LNCaP clone FGC (cell line): Measurements from ENCODE around the gene MEAK7.

Experiments used
- DNase-seq: peaks from one replicate; pipeline ENCODE4 v3.0.0-alpha.2; 2011; ENCODE audit warnings: low read depth
- H3K4me3 ChIP-seq: 2 replicates; pipeline ENCODE4 v1.5.1; 2011; ENCODE audit warnings: mild to moderate bottlenecking, low read depth, low read length, control low read depth
- CTCF ChIP-seq: IDR thresholded peaks from 2 replicates; pipeline ENCODE4 v1.5.1; 2012; ENCODE audit warnings: mild to moderate bottlenecking; ENCODE audit not compliant: control insufficient read depth, insufficient read depth; ENCODE audit errors: extremely low read depth

MEAK7 gene

GRCh38 chr16:84462296-84463210 is 41.9 kb downstream of the MEAK7 start:
- TF ChIP-seq CTCF, result no peak
- no peak overlapping the region for H3K4me3 ChIP-seq
- no peak for DNase-seq

- H3K4me3 ChIP-seq, result no peak overlapping the region
- DNase-seq, result no peak
- no peak for TF ChIP-seq CTCF
Measured at GRCh38 chr16:84461413-84462295, 42.8 kb downstream of the MEAK7 start.

GRCh38 chr16:84461029-84461412 is 43.4 kb downstream of the MEAK7 start:
- no peak for TF ChIP-seq CTCF
- DNase-seq, result no peak
- H3K4me3 ChIP-seq, result no peak overlapping the region

- no peak for TF ChIP-seq CTCF
- no peak for DNase-seq
- H3K4me3 ChIP-seq, result no peak overlapping the region
Measured at GRCh38 chr16:84460406-84461028, 43.9 kb downstream of the MEAK7 start.

- no peak for DNase-seq
- no peak overlapping the region for H3K4me3 ChIP-seq
- no peak for TF ChIP-seq CTCF
Measured at GRCh38 chr16:84459941-84460405, 44.5 kb downstream of the MEAK7 start.

- TF ChIP-seq CTCF, result no peak
- no peak overlapping the region for H3K4me3 ChIP-seq
- no peak for DNase-seq
Measured at GRCh38 chr16:84459533-84459894, 44.9 kb downstream of the MEAK7 start.
